Lung (tissue), 12 donors: ENCODE data around the gene CLDN1. TPM values are rescaled to one million over a fixed set of nuclear protein-coding genes. Genes with fewer than 3 reads are reported as not detected.

Experiments
- ATAC-seq: fragments of 200-7000 bp; cut with Tn5 transposase; one replicate; pipeline ENCODE4 v1.9.1; 2020; ENCODE audit warnings: moderate number of reproducible peaks; ENCODE audit not compliant: insufficient read depth, low FRiP score
- DNase-seq, 3 donors: peaks; one replicate each; pipeline ENCODE4 v3.0.0-alpha.2; 2013 to 2017
- H3K27ac ChIP-seq, 2 donors: one replicate each; pipeline ENCODE4 v1.5.1; 2013; ENCODE audit warnings: mild to moderate bottlenecking in 2 of 2, moderate library complexity in 2 of 2, control low read depth in 1 of 2, inconsistent platforms in 1 of 2, low read depth in 1 of 2, low read length in 1 of 2
- H3K27me3 ChIP-seq, 3 donors: one replicate each; pipeline ENCODE4 v1.5.1; 2013; ENCODE audit warnings: low read length in 2 of 3; ENCODE audit not compliant: control insufficient read depth in 3 of 3, insufficient read depth in 3 of 3
- H3K36me3 ChIP-seq, 4 donors: one replicate each; pipeline ENCODE4 v1.5.1; 2013; ENCODE audit warnings: low read length in 4 of 4, mild to moderate bottlenecking in 1 of 4, moderate library complexity in 1 of 4; ENCODE audit not compliant: control insufficient read depth in 4 of 4, insufficient read depth in 4 of 4
- H3K4me1 ChIP-seq, 5 donors: one replicate each; pipeline ENCODE4 v1.5.1; 2013; ENCODE audit warnings: low read length in 5 of 5, mild to moderate bottlenecking in 2 of 5, moderate library complexity in 1 of 5; ENCODE audit not compliant: control insufficient read depth in 5 of 5, insufficient read depth in 5 of 5
- H3K4me3 ChIP-seq: one replicate; pipeline ENCODE4 v1.5.1; 2013; ENCODE audit warnings: mild to moderate bottlenecking, control low read depth, moderate library complexity
- H3K9ac ChIP-seq, 2 donors: one replicate each; pipeline ENCODE4 v1.5.1; 2013; ENCODE audit warnings: low read length in 2 of 2, control low read depth in 1 of 2; ENCODE audit not compliant: insufficient read depth in 1 of 2
- H3K9me3 ChIP-seq, 4 donors: one replicate each; pipeline ENCODE4 v1.5.1; 2013; ENCODE audit warnings: low read length in 3 of 4, mild to moderate bottlenecking in 1 of 4, moderate library complexity in 1 of 4; ENCODE audit not compliant: control insufficient read depth in 4 of 4, insufficient read depth in 3 of 4
- WGBS, 2 donors: extraction: QIAGEN DNeasy Blood & Tissue Kit; methylation state at CpG; one replicate each; pipeline ENCODE4 v1.1.7; 2013; 5-methylcytosine and 5-hydroxymethylcytosine counted together
- polyA plus RNA-seq, 2 donors: library from polyadenylated mRNA; stranded (reverse); fragments of 200-250 nt; gene quantifications; one replicate each; pipeline ENCODE4 v1.2.1, GENCODE V29; 2013
- total RNA-seq, 2 donors: library from RNA; depleted of rRNA in 1 of 2; stranded (reverse); fragments of >200 nt in 1 of 2; gene quantifications; one replicate each; pipeline ENCODE4 v1.2.1, GENCODE V29; 2014 to 2021
- TF ChIP-seq, protein P1 (sequence below): IDR thresholded peaks from 2 replicates; pipeline ENCODE4 v1.5.1; 2012; ENCODE audit warnings: mild to moderate bottlenecking; ENCODE audit errors: control extremely low read depth, extremely low read depth
- donor health status: control.
- donor health status: control.
- donor health status: Bipolar disorder and iron deficiency.
- donor health status: healthy.
- donor health status: DM: yes; HTN: yes; CAD: no.

Gene CLDN1
- total and polyA plus RNA-seq, 4 donors, result 7.1 to 29.8 (median 13.4) TPM

DNA sequence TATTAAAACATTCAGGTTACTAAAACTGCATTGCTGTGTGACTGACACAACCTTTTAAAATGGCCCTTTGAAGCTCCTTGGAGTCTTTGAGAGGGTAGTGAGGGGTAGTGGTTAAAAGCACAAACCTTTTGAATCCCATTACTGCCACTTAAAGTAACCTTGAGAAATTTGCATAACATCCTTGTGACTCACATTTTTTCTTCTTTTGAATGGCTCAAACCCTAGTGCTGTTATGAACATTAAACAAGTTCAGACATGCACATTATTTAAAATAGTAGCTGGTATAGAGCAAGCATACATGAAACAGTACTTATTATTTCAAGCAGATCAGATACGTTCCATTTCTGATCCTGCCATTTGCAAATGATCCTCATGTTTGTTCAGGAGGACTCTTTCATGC lies 3.7 kb upstream of the CLDN1 start:
- Histone ChIP-seq H3K27me3 (peaks cover 0 to 13% (median 9%) of the 10 kb centered on the region in 3 donors), H3K9ac (no peak overlapping the region), H3K9me3 (no peaks in the 10 kb centered on the region), H3K36me3 (no peaks in the 10 kb centered on the region), H3K4me1 (peaks cover 6 to 19% (median 6%) of the 10 kb centered on the region in 5 donors), H3K27ac (no peak overlapping the region), H3K4me3 (no peak overlapping the region)
- ATAC-seq (no peak), DNase-seq (no peak)
- TF ChIP-seq, protein P1, sequence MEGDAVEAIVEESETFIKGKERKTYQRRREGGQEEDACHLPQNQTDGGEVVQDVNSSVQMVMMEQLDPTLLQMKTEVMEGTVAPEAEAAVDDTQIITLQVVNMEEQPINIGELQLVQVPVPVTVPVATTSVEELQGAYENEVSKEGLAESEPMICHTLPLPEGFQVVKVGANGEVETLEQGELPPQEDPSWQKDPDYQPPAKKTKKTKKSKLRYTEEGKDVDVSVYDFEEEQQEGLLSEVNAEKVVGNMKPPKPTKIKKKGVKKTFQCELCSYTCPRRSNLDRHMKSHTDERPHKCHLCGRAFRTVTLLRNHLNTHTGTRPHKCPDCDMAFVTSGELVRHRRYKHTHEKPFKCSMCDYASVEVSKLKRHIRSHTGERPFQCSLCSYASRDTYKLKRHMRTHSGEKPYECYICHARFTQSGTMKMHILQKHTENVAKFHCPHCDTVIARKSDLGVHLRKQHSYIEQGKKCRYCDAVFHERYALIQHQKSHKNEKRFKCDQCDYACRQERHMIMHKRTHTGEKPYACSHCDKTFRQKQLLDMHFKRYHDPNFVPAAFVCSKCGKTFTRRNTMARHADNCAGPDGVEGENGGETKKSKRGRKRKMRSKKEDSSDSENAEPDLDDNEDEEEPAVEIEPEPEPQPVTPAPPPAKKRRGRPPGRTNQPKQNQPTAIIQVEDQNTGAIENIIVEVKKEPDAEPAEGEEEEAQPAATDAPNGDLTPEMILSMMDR, result no peak
- WGBS, 2 donors, result 80 to 90% methylated on average over 1 of the region's 1 CpG

DNA sequence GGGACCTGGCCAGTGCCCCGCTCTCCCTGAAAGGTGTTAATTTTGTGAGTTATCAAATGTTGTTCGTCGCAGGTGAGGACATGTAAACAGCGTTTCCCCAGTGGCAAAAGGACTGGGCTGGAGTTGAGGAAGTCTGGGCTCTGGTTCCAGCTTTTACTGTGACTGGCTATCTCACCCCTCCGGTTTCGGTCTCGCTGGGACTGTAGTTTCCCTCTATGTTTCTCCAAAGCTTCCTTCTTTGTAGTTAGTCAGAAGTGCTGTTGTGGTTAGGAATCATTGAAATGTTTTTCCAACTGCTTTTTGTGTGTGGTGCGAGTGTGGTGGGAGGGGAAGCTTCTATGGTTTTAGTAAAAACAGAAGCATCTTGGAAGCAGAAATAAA lies 990 bp upstream of the CLDN1 start:
- no peaks in the 10 kb centered on the region for H3K9me3 ChIP-seq
- no peaks in the 10 kb centered on the region for H3K36me3 ChIP-seq
- peaks cover 6 to 19% (median 6%) of the 10 kb centered on the region in 5 donors for H3K4me1 ChIP-seq
- ATAC-seq (peak; percentile 17), DNase-seq (no peak)
- H3K27me3 ChIP-seq, result peaks cover 0 to 13% (median 11%) of the 10 kb centered on the region in 3 donors
- 25 to 43% methylated on average over 8 of the region's 8 CpGs for WGBS, 2 donors
- TF ChIP-seq, protein P1, result no peak
- H3K4me3 ChIP-seq, result no peak overlapping the region
- no peak overlapping the region for H3K9ac ChIP-seq
- no peak overlapping the region for H3K27ac ChIP-seq

DNA sequence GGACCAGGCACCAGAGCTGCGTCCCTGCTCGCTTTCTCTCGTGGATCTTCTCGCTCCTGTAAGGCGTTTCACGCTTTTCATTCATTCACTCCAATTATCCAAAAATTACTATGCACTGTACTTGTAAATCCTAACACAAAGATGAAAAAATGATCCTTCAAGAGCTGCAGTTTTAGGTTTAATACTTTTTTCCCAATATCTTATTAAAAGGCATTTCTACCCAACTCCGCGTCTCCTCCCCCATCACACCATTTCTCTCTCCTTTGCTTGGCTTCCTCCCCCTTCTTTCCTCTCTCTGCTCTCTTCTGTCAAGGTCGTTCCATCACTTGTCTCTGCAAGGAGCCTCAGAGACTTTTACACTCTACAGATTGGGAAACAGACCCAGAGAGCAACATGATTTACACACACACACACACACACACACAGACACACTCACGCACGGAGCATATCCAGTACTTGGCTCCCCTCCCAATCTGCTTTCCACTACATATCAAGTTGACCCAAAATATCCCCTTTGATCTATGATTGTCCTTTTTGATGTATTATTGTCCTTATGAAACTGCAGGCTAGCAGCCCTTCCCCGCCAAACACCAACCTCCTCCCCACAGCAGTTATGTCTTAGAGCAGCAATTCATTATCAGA lies 479 bp upstream of the CLDN1 start:
- 5 to 7% methylated on average over 12 of the region's 12 CpGs for WGBS, 2 donors
- ATAC-seq (no peak), DNase-seq (peak; percentile 25 to 48 (median 38))

More for the DNA sequence above, 479 bp upstream of the CLDN1 start:
- peaks cover 0 to 13% (median 11%) of the 10 kb centered on the region in 3 donors for H3K27me3 ChIP-seq
- TF ChIP-seq, protein P1, result no peak
- H3K9ac ChIP-seq, result no peak overlapping the region
- H3K4me1 ChIP-seq, result peaks cover 6 to 19% (median 6%) of the 10 kb centered on the region in 5 donors
- no peak overlapping the region for H3K27ac ChIP-seq
- no peaks in the 10 kb centered on the region for H3K9me3 ChIP-seq
- H3K36me3 ChIP-seq, result no peaks in the 10 kb centered on the region
- no peak overlapping the region for H3K4me3 ChIP-seq
